Measurements from ENCODE around the gene CISD3.
A peak's percentile ranks its signal among the peaks of the same experiment; 100 is the strongest.

The CISD3 gene

DNA sequence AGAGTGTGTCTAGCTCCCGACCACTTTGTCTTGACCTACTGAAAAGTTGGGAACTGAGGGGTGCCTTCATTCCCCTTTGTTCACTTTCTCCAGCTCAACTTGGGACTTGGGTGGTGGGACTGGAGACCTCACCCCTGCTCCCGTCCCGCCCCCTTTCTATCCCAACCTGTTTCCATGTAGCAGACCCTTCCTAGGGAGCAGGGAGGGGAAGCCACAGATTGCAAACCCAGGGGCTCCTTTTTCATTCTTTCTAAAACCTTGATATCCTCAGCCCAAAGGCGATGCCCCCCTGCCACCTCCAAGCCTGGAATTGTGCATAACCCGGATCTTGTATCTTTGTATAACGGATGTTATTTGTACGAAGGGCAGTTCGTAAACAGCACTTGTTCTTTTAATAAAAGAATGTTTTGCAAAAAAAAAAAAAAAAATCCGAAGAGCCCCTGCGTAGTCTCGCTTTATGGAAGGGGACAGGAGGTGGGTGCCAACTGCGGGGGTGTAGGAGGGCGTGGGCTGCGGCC is 714 bp upstream of the CISD3 start:
- peaks cover 21% of the 10 kb centered on the region for H3K36me3 Mint-ChIP-seq (ENCODE audit: low read depth)
- peak overlapping the region; percentile 89 for H3K27ac Mint-ChIP-seq
- H3K9me3 Mint-ChIP-seq: no peaks in the 10 kb centered on the region
- H3K27me3 Mint-ChIP-seq (ENCODE audit: low read depth): no peaks in the 10 kb centered on the region
- H3K4me1 Mint-ChIP-seq (ENCODE audit: low read depth): peaks cover 58% of the 10 kb centered on the region
- H3K4me3 Mint-ChIP-seq: peak overlapping the region; percentile 57

DNA sequence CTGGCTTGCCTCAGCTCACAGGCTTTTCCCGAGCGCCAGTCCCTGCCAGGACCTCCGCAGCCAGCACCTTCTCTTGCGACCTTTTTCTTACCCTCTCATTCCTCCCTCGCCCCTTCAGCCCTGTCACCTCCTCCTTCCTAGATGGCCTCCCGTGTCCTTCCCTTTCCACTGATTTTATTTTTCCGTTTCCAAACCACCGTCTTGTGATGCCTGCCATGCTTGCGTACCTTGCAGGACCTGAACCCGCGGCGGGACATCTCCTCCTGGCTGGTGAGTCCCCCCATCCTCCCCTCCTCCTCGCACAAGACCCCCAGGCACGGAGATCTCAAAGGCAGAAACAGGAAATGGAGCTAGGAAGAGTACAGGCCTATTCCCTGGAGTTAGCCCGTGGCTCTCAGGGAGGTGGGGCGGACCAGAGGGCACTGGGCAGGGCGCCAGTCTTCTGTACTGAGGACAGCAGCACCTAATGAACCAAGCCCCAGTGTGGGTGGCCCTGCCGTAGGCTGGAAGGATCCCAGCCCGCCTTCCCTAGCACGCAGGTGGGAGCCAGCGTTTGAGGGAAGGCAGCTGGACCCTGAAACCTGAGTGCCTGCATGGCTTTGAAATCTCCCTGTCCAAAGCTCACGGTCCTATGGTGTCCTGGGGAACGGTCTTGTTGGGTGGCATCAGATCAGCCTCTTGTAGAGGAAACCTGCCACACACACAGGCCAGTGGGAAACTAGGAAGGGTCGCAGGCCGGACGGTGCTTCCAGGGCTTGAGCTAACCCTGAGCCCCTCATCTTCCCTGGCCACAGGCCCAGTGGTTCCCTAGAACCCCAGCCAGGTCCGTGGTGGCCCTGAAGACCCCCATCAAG is 612 bp downstream of the CISD3 start:
- Mint-ChIP-seq H3K9me3 (no peaks in the 10 kb centered on the region), H3K27me3 (ENCODE audit: low read depth) (no peaks in the 10 kb centered on the region), H3K27ac (peak overlapping the region; percentile 90), H3K4me3 (peak overlapping the region; percentile 93), H3K36me3 (ENCODE audit: low read depth) (peaks cover 18% of the 10 kb centered on the region), H3K4me1 (ENCODE audit: low read depth) (peaks cover 63% of the 10 kb centered on the region)

- no peaks in the 10 kb centered on the region for H3K9me3 Mint-ChIP-seq
- peak overlapping the region; percentile 75 for H3K4me3 Mint-ChIP-seq
- peak overlapping the region; percentile 67 for H3K27ac Mint-ChIP-seq
- H3K27me3 Mint-ChIP-seq (ENCODE audit: low read depth): no peaks in the 10 kb centered on the region
- H3K36me3 Mint-ChIP-seq (ENCODE audit: low read depth): peaks cover 18% of the 10 kb centered on the region
- H3K4me1 Mint-ChIP-seq (ENCODE audit: low read depth): peaks cover 60% of the 10 kb centered on the region
These were observed 1.6 kb downstream of the CISD3 start for GRCh38 chr17:38731526-38732294.

DNA sequence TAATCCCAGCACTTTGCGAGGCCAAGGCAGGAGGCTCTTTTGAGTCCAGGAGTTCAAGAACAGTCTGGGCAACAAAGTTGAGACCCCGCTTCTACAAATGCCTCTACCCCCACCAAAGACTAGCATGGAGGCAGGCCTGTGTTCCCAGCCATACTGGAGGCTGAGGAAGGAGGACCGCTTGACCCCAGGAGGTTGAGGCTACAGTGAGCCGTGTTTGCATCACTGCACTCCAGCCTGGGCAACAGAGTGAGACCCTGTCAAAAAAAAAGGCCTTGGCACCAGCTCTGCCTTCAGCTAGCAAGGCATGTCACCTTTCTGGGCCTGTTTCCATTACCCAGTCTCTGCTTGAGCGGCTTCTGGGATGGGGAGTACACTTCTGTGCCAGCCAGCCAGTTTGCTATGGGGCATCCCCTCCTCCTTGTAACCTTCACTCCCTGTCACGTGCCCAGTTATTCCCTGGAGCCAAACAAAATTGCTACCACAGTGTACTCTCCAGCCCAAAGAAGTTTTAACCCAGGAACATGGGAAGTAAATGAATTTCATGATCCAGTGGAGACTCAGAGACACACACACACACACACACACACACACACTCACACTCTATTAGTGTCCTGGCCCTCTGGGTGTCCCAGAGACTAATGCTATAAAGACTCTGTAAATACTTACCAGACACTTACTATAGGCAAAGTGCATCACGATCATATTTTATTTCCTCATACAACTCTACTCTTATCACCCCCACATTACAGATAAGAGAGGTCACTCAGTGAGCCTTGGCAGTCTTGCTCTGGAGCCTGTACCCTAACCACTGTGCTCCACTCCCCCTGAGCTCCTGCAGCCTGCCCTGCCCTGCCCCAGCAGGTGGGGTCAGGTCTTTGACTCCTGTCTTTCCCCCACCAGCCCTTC is 2.5 kb downstream of the CISD3 start:
- H3K4me1 Mint-ChIP-seq (ENCODE audit: low read depth): peaks cover 57% of the 10 kb centered on the region
- H3K27ac Mint-ChIP-seq: peak overlapping the region; percentile 67
- H3K4me3 Mint-ChIP-seq: peak overlapping the region; percentile 75
- no peaks in the 10 kb centered on the region for H3K9me3 Mint-ChIP-seq
- H3K36me3 Mint-ChIP-seq (ENCODE audit: low read depth): peaks cover 18% of the 10 kb centered on the region
- H3K27me3 Mint-ChIP-seq (ENCODE audit: low read depth): no peaks in the 10 kb centered on the region

DNA sequence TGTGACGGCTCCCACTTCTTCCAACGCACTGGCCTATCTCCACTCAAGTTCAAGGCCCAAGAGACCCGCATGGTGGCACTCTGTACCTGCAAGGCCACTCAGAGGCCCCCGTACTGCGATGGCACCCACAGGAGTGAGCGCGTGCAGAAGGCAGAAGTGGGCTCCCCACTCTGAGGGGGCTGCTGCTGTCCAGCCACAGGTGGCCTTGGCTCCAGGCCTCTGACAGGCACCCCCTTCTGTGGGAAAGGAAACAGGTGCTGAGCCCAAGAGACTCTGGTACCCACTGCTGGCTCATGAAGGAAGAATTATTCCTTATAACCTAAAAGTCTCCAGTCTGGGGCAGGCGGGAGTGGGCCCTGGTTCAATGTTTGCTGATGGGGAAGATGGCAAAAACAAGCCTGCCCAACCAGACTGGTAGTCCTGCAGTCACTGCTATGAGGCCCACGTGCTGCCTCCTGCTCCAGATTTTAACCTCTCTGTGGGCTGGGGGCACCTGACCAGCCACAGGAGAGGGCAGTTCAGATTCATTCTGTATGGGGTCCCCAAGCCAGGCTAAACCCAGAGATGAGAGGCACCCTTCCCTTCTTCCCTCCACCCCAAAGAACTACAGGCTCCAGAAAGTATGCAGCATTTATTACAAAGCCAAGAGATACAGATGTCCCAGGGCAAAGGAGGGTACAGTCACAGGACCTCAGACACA is 3.3 kb downstream of the CISD3 start:
- Mint-ChIP-seq H3K27ac (peak overlapping the region; percentile 74), H3K4me1 (ENCODE audit: low read depth) (peaks cover 49% of the 10 kb centered on the region), H3K27me3 (ENCODE audit: low read depth) (no peaks in the 10 kb centered on the region), H3K4me3 (no peak overlapping the region), H3K9me3 (no peaks in the 10 kb centered on the region), H3K36me3 (ENCODE audit: low read depth) (peaks cover 11% of the 10 kb centered on the region)

- Mint-ChIP-seq H3K4me3 (no peak overlapping the region), H3K27ac (peak overlapping the region; percentile 76), H3K27me3 (ENCODE audit: low read depth) (no peaks in the 10 kb centered on the region), H3K36me3 (ENCODE audit: low read depth) (peaks cover 11% of the 10 kb centered on the region), H3K4me1 (ENCODE audit: low read depth) (peaks cover 40% of the 10 kb centered on the region), H3K9me3 (no peaks in the 10 kb centered on the region)
These were observed 4.1 kb downstream of the CISD3 start for GRCh38 chr17:38733982-38734973.

GRCh38 chr17:38735161-38735997 is 5.2 kb downstream of the CISD3 start:
- peaks cover 37% of the 10 kb centered on the region for H3K4me1 Mint-ChIP-seq (ENCODE audit: low read depth)
- peaks cover 11% of the 10 kb centered on the region for H3K36me3 Mint-ChIP-seq (ENCODE audit: low read depth)
- H3K27me3 Mint-ChIP-seq (ENCODE audit: low read depth): no peaks in the 10 kb centered on the region
- H3K4me3 Mint-ChIP-seq: no peak overlapping the region
- H3K9me3 Mint-ChIP-seq: no peaks in the 10 kb centered on the region
- H3K27ac Mint-ChIP-seq: peak overlapping the region; percentile 59

- Mint-ChIP-seq H3K9me3 (no peaks in the 10 kb centered on the region), H3K4me3 (no peak overlapping the region), H3K36me3 (ENCODE audit: low read depth) (peaks cover 6% of the 10 kb centered on the region), H3K27me3 (ENCODE audit: low read depth) (no peaks in the 10 kb centered on the region), H3K4me1 (ENCODE audit: low read depth) (peaks cover 29% of the 10 kb centered on the region), H3K27ac (no peak overlapping the region)
These were observed 8.0 kb downstream of the CISD3 start for GRCh38 chr17:38738007-38738662.

DNA sequence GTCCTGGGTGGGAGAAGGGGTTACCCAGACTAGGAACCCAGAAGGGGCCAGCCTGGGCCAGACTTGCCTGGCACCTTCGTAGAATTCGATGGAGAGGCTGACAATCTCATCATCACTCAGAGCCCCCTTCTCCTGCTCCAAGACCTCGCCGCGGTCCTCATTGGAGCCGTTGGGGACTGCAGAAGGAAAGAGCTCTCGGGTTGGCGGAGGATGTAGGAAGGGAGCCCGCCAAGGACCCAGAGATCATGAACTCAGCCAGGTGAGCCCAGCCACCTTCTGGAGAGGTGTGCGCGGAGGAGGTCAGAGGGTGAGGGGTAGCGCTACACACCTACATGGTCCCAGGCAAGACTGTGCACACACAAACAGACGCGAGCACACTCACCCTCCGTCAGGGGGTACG is 8.5 kb downstream of the CISD3 start:
- H3K9me3 Mint-ChIP-seq: no peaks in the 10 kb centered on the region
- no peak overlapping the region for H3K4me3 Mint-ChIP-seq
- no peak overlapping the region for H3K27ac Mint-ChIP-seq
- no peaks in the 10 kb centered on the region for H3K27me3 Mint-ChIP-seq (ENCODE audit: low read depth)
- H3K36me3 Mint-ChIP-seq (ENCODE audit: low read depth): peaks cover 3% of the 10 kb centered on the region
- peaks cover 27% of the 10 kb centered on the region for H3K4me1 Mint-ChIP-seq (ENCODE audit: low read depth)

- Mint-ChIP-seq H3K36me3 (ENCODE audit: low read depth) (peaks cover 2% of the 10 kb centered on the region), H3K9me3 (no peaks in the 10 kb centered on the region), H3K27ac (no peak overlapping the region), H3K4me3 (no peak overlapping the region), H3K4me1 (ENCODE audit: low read depth) (peaks cover 21% of the 10 kb centered on the region), H3K27me3 (ENCODE audit: low read depth) (no peaks in the 10 kb centered on the region)
These were observed 9.2 kb downstream of the CISD3 start for GRCh38 chr17:38739305-38739704.

DNA sequence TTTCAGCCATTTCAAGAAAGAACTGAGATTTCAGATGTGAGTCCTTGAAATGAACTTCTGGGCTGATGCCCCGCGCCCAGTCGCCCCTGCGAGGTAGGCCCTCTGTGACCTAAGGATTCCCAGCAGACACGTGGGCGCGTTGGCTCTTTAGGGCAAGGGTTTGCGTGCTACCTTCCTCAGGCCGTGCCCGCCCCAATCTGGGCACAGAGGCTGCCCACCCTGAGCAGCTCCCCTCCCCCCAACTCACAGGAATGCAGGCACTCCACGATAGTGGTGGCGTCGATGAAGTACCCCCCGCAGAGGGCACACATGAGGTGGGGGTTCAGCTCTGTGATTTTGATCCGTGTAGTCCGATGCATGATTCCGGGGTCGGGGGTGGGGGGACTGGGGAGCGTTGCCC is 9.9 kb downstream of the CISD3 start:
- H3K9me3 Mint-ChIP-seq: no peaks in the 10 kb centered on the region

GRCh38 chr17:38740806-38741205 is 10.7 kb downstream of the CISD3 start:
- peaks cover 15% of the 10 kb centered on the region for H3K4me1 Mint-ChIP-seq (ENCODE audit: low read depth)
- H3K27me3 Mint-ChIP-seq (ENCODE audit: low read depth): peaks cover under 1% of the 10 kb centered on the region
- H3K36me3 Mint-ChIP-seq (ENCODE audit: low read depth): no peaks in the 10 kb centered on the region
- H3K27ac Mint-ChIP-seq: no peak overlapping the region
- H3K4me3 Mint-ChIP-seq: no peak overlapping the region
- no peaks in the 10 kb centered on the region for H3K9me3 Mint-ChIP-seq

More for the DNA sequence above, 9.9 kb downstream of the CISD3 start:
- Mint-ChIP-seq H3K4me3 (no peak overlapping the region), H3K36me3 (ENCODE audit: low read depth) (no peaks in the 10 kb centered on the region), H3K4me1 (ENCODE audit: low read depth) (peaks cover 15% of the 10 kb centered on the region), H3K27ac (no peak overlapping the region), H3K27me3 (ENCODE audit: low read depth) (no peaks in the 10 kb centered on the region)
